RWPE2 (cell line): ENCODE data around the gene PDE11A.

Source experiments
- ATAC-seq: fragments of 200-7000 bp; cut with Tn5 transposase; 3 replicates; pipeline ENCODE4 v1.9.1; 2021; ENCODE audit warnings: low read depth
- DNase-seq: peaks from one replicate; pipeline ENCODE4 v3.0.0-alpha.2; 2020; ENCODE audit warnings: low spot score
- H3K27ac ChIP-seq: fragments of 450-650 bp; 2 replicates; pipeline ENCODE4 v1.5.1; 2017; ENCODE audit warnings: mild to moderate bottlenecking; ENCODE audit not compliant: poor library complexity, severe bottlenecking
- H3K27me3 ChIP-seq: fragments of 250-450 bp; sonication (Bioruptor Pico); 2 replicates; pipeline ENCODE4 v1.5.1; 2021; ENCODE audit warnings: mild to moderate bottlenecking, moderate library complexity; ENCODE audit not compliant: insufficient read depth, poor library complexity, severe bottlenecking
- H3K36me3 ChIP-seq: fragments of 250-450 bp; sonication (Bioruptor Pico); 2 replicates; pipeline ENCODE4 v1.5.1; 2020; ENCODE audit warnings: low read depth, mild to moderate bottlenecking, moderate library complexity
- H3K4me1 ChIP-seq: fragments of 250-450 bp; sonication (Bioruptor Pico); 2 replicates; pipeline ENCODE4 v1.5.1; 2021; ENCODE audit warnings: mild to moderate bottlenecking, moderate library complexity; ENCODE audit not compliant: insufficient read depth, poor library complexity, severe bottlenecking
- H3K4me3 ChIP-seq: fragments of 250-450 bp; sonication (Bioruptor Pico); 2 replicates; pipeline ENCODE4 v1.5.1; 2021; ENCODE audit warnings: mild to moderate bottlenecking, moderate library complexity; ENCODE audit not compliant: severe bottlenecking
- H3K9me3 ChIP-seq: fragments of 250-450 bp; sonication (Bioruptor Pico); 2 replicates; pipeline ENCODE4 v1.5.1; 2021; ENCODE audit warnings: mild to moderate bottlenecking, moderate library complexity; ENCODE audit not compliant: severe bottlenecking
- TF ChIP-seq, protein P1 (sequence below): fragments of 450-650 bp; IDR thresholded peaks from one replicate; pipeline ENCODE4 v1.5.1; 2017; ENCODE audit warnings: mild to moderate bottlenecking, moderate library complexity; ENCODE audit not compliant: poor library complexity, severe bottlenecking

PDE11A gene

GRCh38 chr2:177753682-177754491 is 318.7 kb downstream of the PDE11A start:
- H3K4me3 ChIP-seq, result no peak overlapping the region
- no peaks in the 10 kb centered on the region for H3K9me3 ChIP-seq
- TF ChIP-seq, protein P1, sequence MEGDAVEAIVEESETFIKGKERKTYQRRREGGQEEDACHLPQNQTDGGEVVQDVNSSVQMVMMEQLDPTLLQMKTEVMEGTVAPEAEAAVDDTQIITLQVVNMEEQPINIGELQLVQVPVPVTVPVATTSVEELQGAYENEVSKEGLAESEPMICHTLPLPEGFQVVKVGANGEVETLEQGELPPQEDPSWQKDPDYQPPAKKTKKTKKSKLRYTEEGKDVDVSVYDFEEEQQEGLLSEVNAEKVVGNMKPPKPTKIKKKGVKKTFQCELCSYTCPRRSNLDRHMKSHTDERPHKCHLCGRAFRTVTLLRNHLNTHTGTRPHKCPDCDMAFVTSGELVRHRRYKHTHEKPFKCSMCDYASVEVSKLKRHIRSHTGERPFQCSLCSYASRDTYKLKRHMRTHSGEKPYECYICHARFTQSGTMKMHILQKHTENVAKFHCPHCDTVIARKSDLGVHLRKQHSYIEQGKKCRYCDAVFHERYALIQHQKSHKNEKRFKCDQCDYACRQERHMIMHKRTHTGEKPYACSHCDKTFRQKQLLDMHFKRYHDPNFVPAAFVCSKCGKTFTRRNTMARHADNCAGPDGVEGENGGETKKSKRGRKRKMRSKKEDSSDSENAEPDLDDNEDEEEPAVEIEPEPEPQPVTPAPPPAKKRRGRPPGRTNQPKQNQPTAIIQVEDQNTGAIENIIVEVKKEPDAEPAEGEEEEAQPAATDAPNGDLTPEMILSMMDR, result no peak
- H3K36me3 ChIP-seq, result no peaks in the 10 kb centered on the region
- ATAC-seq (no peak), DNase-seq (no peak)
- no peak overlapping the region for H3K27ac ChIP-seq
- H3K27me3 ChIP-seq, result no peaks in the 10 kb centered on the region
- H3K4me1 ChIP-seq, result no peaks in the 10 kb centered on the region

DNA sequence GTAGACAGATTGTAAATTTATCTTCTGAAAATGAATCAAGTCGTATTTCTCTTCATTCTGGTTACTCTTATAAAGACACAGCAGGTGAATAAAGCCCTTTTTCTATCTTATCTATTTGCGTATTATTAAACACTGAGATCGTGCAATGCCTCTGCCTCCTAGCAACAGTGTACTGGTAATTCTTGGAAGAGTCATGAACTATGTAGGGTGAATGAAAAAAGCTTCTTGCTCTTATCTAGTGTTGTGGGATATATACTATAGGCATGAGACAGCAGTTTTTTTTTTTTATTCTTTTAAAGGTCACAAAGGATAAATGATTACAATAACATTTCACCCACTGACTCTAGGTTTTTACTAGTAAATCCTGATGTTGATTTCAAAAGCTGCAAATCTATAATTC is 324.2 kb downstream of the PDE11A start:
- DNase-seq (no peak), ATAC-seq (no peak)
- Histone ChIP-seq H3K4me1 (no peaks in the 10 kb centered on the region), H3K27me3 (no peaks in the 10 kb centered on the region), H3K36me3 (no peaks in the 10 kb centered on the region), H3K9me3 (no peaks in the 10 kb centered on the region), H3K27ac (no peak overlapping the region), H3K4me3 (no peak overlapping the region)
- TF ChIP-seq, protein P1, result no peak

DNA sequence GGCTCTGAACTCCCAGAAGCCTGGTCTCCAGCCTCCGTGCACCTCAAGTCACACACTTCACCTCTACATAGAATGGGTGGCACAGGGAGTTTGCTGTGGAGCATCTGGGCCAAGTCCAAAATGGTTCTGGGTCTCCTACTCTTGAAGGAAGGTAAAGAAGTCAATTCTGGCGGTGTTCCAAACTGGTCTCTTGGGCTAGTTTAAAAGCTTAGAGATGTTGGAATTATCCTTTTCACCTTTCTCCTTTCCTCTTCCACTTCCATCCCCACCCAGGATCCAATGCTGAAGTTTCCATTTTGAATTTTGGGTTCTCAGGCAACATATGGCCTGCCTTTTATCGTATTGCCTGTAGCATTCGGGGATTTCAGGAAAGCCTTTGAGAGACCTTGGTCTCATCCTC is 325.2 kb downstream of the PDE11A start:
- no peak overlapping the region for H3K27ac ChIP-seq
- no peaks in the 10 kb centered on the region for H3K4me1 ChIP-seq
- H3K4me3 ChIP-seq, result no peak overlapping the region
- no peaks in the 10 kb centered on the region for H3K36me3 ChIP-seq
- ATAC-seq, result no peak
- H3K27me3 ChIP-seq, result no peaks in the 10 kb centered on the region
- TF ChIP-seq, protein P1, result no peak
- DNase-seq, result no peak
- H3K9me3 ChIP-seq, result no peaks in the 10 kb centered on the region

DNA sequence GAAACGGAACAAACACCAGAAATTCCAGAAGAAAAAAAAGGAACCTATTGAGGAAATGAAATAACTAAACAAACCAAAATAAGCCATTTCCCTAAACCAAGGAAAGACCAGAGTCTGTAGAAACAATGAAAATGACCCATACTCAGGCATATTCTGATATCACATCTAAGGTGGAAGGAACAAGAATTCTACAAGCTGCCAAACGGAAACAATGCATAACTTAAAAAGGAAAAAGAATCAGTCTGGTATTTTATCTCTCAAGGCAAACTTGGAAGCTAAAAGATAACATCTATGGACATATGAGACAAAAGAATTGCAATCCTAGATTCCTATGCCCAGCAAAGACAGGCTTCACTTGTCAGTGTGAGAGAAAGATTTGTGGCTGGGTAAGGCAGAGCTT is 326.2 kb downstream of the PDE11A start:
- DNase-seq, result no peak
- Histone ChIP-seq H3K4me3 (no peak overlapping the region), H3K27me3 (no peaks in the 10 kb centered on the region), H3K4me1 (no peaks in the 10 kb centered on the region), H3K27ac (no peak overlapping the region), H3K9me3 (no peaks in the 10 kb centered on the region), H3K36me3 (no peaks in the 10 kb centered on the region)
- no peak for ATAC-seq
- TF ChIP-seq, protein P1, result no peak

DNA sequence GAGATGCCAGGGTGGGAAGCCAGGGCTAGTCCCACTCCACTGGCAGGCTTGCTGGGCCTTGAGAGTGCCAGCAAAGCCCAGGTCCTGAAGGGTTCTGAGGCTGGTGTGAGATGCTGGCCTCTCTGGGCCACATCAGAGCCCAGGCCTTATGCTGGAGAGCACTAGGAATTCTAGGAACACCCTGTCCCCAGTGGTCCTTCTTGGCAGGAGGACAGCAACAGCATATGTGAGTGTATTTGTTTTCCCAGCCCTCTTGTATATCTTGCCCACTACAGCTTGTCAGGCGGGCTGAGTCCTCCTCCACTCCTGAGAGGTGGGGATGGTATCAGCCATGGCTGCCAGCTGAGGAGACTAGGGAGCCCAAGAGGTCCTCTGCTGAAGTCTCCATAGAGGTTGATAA is 327.0 kb downstream of the PDE11A start:
- ATAC-seq, result no peak
- no peaks in the 10 kb centered on the region for H3K27me3 ChIP-seq
- H3K9me3 ChIP-seq, result no peaks in the 10 kb centered on the region

More for the DNA sequence above, 327.0 kb downstream of the PDE11A start:
- no peak overlapping the region for H3K4me3 ChIP-seq
- H3K4me1 ChIP-seq, result no peaks in the 10 kb centered on the region
- TF ChIP-seq, protein P1, result no peak
- no peak for DNase-seq
- H3K27ac ChIP-seq, result no peak overlapping the region
- no peaks in the 10 kb centered on the region for H3K36me3 ChIP-seq
